H9 (cell line): Measurements from ENCODE around the gene SYVN1. TPM values are rescaled to one million over a fixed set of nuclear protein-coding genes. Genes with fewer than 3 reads are reported as not detected.
A peak's percentile ranks its signal among the peaks of the same experiment; 100 is the strongest.

Experiments used
- DNase-seq: peaks from one replicate; pipeline ENCODE4 v3.0.0-alpha.2; 2017
- H2AFZ ChIP-seq: one replicate; pipeline ENCODE4 v1.6.1; 2013; ENCODE audit warnings: mild to moderate bottlenecking, low read length, control low read depth, moderate library complexity
- H2AK5ac ChIP-seq: 2 replicates; pipeline ENCODE4 v1.6.1; 2013; ENCODE audit warnings: low read length, control low read depth, mixed read lengths; ENCODE audit not compliant: insufficient read length
- H2BK120ac ChIP-seq: one replicate; pipeline ENCODE4 v1.6.1; 2013; ENCODE audit warnings: low read depth, mild to moderate bottlenecking, low read length, control low read depth, inconsistent platforms; ENCODE audit not compliant: poor library complexity, severe bottlenecking
- H2BK12ac ChIP-seq: 2 replicates; pipeline ENCODE4 v1.6.1; 2013; ENCODE audit warnings: low read length, control low read depth, mixed read lengths, low read depth; ENCODE audit not compliant: insufficient read length
- H2BK15ac ChIP-seq: 2 replicates; pipeline ENCODE4 v1.6.1; 2013; ENCODE audit warnings: low read depth, low read length, control low read depth
- H2BK20ac ChIP-seq: one replicate; pipeline ENCODE4 v1.6.1; 2013; ENCODE audit warnings: low read depth, mild to moderate bottlenecking, low read length, control low read depth, inconsistent platforms; ENCODE audit not compliant: poor library complexity, severe bottlenecking
- H2BK5ac ChIP-seq: 2 replicates; pipeline ENCODE4 v1.6.1; 2013; ENCODE audit warnings: low read length, control low read depth, mixed read lengths; ENCODE audit not compliant: insufficient read length
- H3K14ac ChIP-seq: 2 replicates; pipeline ENCODE4 v1.6.1; 2013; ENCODE audit warnings: low read length, control low read depth; ENCODE audit not compliant: insufficient read depth
- H3K18ac ChIP-seq: 2 replicates; pipeline ENCODE4 v1.6.1; 2013; ENCODE audit warnings: low read depth, mild to moderate bottlenecking, mixed read lengths, low read length, control low read depth; ENCODE audit not compliant: insufficient read length
- H3K23ac ChIP-seq: 2 replicates; pipeline ENCODE4 v1.6.1; 2013; ENCODE audit warnings: low read length, control low read depth, mixed read lengths, low read depth; ENCODE audit not compliant: insufficient read length
- H3K23me2 ChIP-seq: 2 replicates; pipeline ENCODE4 v1.6.1; 2013; ENCODE audit warnings: low read depth, mild to moderate bottlenecking, mixed read lengths, low read length, control low read depth; ENCODE audit not compliant: insufficient read length, poor library complexity, severe bottlenecking
- H3K27ac ChIP-seq: 2 replicates; pipeline ENCODE4 v1.5.1; 2013; ENCODE audit warnings: low read length, control low read depth, mixed read lengths, low read depth; ENCODE audit not compliant: insufficient read length
- H3K27me3 ChIP-seq: 2 replicates; pipeline ENCODE4 v1.6.1; 2013; ENCODE audit warnings: low read length, control low read depth, inconsistent platforms; ENCODE audit not compliant: insufficient read depth
- H3K4ac ChIP-seq: 2 replicates; pipeline ENCODE4 v1.6.1; 2013; ENCODE audit warnings: low read depth, mild to moderate bottlenecking, control low read depth, inconsistent platforms, low read length, moderate library complexity
- H3K4me1 ChIP-seq: 2 replicates; pipeline ENCODE4 v1.6.1; 2013; ENCODE audit warnings: low read length, control low read depth, inconsistent platforms; ENCODE audit not compliant: insufficient read depth
- H3K4me2 ChIP-seq: 2 replicates; pipeline ENCODE4 v1.6.1; 2013; ENCODE audit warnings: low read length, control low read depth, mixed read lengths; ENCODE audit not compliant: insufficient read length, insufficient read depth
- H3K56ac ChIP-seq: 2 replicates; pipeline ENCODE4 v1.6.1; 2013; ENCODE audit warnings: low read depth, mild to moderate bottlenecking, mixed read lengths, low read length, control low read depth; ENCODE audit not compliant: insufficient read length
- H3K79me1 ChIP-seq: 2 replicates; pipeline ENCODE4 v1.6.1; 2013; ENCODE audit warnings: low read depth, mild to moderate bottlenecking, moderate library complexity, low read length, control low read depth, inconsistent platforms; ENCODE audit not compliant: insufficient read depth, poor library complexity, severe bottlenecking
- H3K79me2 ChIP-seq: 2 replicates; pipeline ENCODE4 v1.6.1; 2013; ENCODE audit warnings: low read length, control low read depth, inconsistent platforms; ENCODE audit not compliant: insufficient read depth
- H3K9ac ChIP-seq: 2 replicates; pipeline ENCODE4 v1.6.1; 2013; ENCODE audit warnings: low read length, control low read depth, mixed read lengths; ENCODE audit not compliant: insufficient read length; ENCODE audit errors: extremely low read depth
- H3K9me3 ChIP-seq: one replicate; pipeline ENCODE4 v1.6.1; 2013; ENCODE audit warnings: low read depth, low read length, inconsistent platforms; ENCODE audit not compliant: control insufficient read depth
- H3T11ph ChIP-seq: one replicate; pipeline ENCODE4 v1.6.1; 2013; ENCODE audit warnings: mild to moderate bottlenecking, low read length, control low read depth, inconsistent platforms
- H4K20me1 ChIP-seq: one replicate; pipeline ENCODE4 v1.6.1; 2013; ENCODE audit not compliant: control insufficient read depth, insufficient read length, insufficient read depth
- H4K5ac ChIP-seq: 2 replicates; pipeline ENCODE4 v1.6.1; 2013; ENCODE audit warnings: low read depth, mild to moderate bottlenecking, mixed read lengths, low read length, control low read depth; ENCODE audit not compliant: insufficient read length
- H4K8ac ChIP-seq: replicated peaks from 2 replicates; pipeline ENCODE4 v1.6.1; 2013; ENCODE audit warnings: low read length, control low read depth, mixed read lengths, low read depth; ENCODE audit not compliant: insufficient read length
- H4K91ac ChIP-seq: 2 replicates; pipeline ENCODE4 v1.6.1; 2013; ENCODE audit warnings: low read depth, mild to moderate bottlenecking, moderate library complexity, mixed read lengths, low read length, control low read depth; ENCODE audit not compliant: insufficient read length
- H3K27ac Mint-ChIP-seq, 3 experiments: 2 replicates in 2 of 3; 3 replicates in 1 of 3; pipeline ENCODE4 v1.8.0; 2020 to 2021; ENCODE audit warnings: mixed read lengths in 3 of 3, mild to moderate bottlenecking in 1 of 3, moderate library complexity in 1 of 3
- H3K27me3 Mint-ChIP-seq: 2 replicates; pipeline ENCODE4 v1.8.0; 2021; ENCODE audit warnings: low read depth, mild to moderate bottlenecking, moderate library complexity, mixed read lengths
- H3K36me3 Mint-ChIP-seq, 3 experiments: 2 replicates in 2 of 3; 3 replicates in 1 of 3; pipeline ENCODE4 v1.8.0; 2020 to 2021; ENCODE audit warnings: low read depth in 3 of 3, mixed read lengths in 3 of 3; ENCODE audit not compliant: insufficient read depth in 1 of 3
- H3K4me1 Mint-ChIP-seq, 2 experiments: 2 replicates each; pipeline ENCODE4 v1.8.0; 2020; ENCODE audit warnings: mixed read lengths in 2 of 2
- H3K4me3 Mint-ChIP-seq, 2 experiments: 2 replicates in 1 of 2; 3 replicates in 1 of 2; pipeline ENCODE4 v1.8.0; 2020 to 2021; ENCODE audit warnings: mild to moderate bottlenecking in 2 of 2, mixed read lengths in 2 of 2, moderate library complexity in 1 of 2
- H3K9me3 Mint-ChIP-seq, 2 experiments: 2 replicates in 1 of 2; 3 replicates in 1 of 2; pipeline ENCODE4 v1.8.0; 2020; ENCODE audit warnings: mild to moderate bottlenecking in 2 of 2, mixed read lengths in 2 of 2, moderate library complexity in 1 of 2
- CTCF ChIP-seq: fragments of 200-600 bp; sonication (generic); conservative IDR thresholded peaks from 3 replicates; pipeline ENCODE4 v1.8.0; 2021; ENCODE audit warnings: antibody characterized with exemption, mild to moderate bottlenecking
- WGBS: extraction: QIAGEN DNeasy Blood & Tissue Kit; methylation state at CpG from one replicate; pipeline ENCODE4 v1.1.7; 2013; ENCODE audit warnings: missing lambda C conversion rate, low lambda C conversion rate, mixed read lengths; ENCODE audit not compliant: insufficient read length; ENCODE audit errors: extremely low coverage; 5-methylcytosine and 5-hydroxymethylcytosine counted together
- total RNA-seq: library from RNA; stranded (reverse); gene quantifications from 2 replicates; pipeline ENCODE4 v1.2.1, GENCODE V29; 2021

SYVN1 gene
- total RNA-seq, 1 experiment from 2014 or later, result 31.6 TPM

DNA sequence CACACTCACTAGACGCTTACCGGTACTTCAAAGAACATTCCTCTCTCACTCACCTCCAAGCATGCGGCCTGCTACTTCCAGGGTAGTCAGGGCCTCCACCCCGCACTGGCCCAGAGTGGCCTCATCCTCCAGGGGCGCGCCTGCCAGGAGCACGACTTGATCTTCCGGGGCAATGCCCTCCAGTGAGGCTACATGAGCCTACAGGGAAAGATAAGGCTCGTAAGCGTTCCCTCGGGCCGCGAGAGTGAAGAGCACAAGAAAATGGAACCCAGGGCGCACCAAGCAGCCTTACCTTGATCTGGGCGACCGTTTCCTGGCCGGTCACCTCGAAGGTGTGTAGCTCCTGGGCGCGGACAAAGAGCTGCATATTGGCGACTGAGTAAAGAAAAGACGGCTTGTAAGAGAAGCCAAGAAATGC, 12.9 kb downstream of the SYVN1 start:
- H2BK20ac ChIP-seq, result no peak overlapping the region
- peak overlapping the region; percentile 63 for H3K18ac ChIP-seq
- H3K4me1 ChIP-seq, result no peaks in the 10 kb centered on the region
- no peaks in the 10 kb centered on the region for H3K27me3 ChIP-seq
- peak overlapping the region; percentile 99 to 100 (median 100) for H3K27ac Mint-ChIP-seq
- no peak overlapping the region for H4K8ac ChIP-seq
- H2BK15ac ChIP-seq, result no peak overlapping the region
- H4K5ac ChIP-seq, result peak overlapping the region; percentile 54
- no CpG with 5 or more reads among the region's 22 CpGs for WGBS
- no peaks in the 10 kb centered on the region for H4K20me1 ChIP-seq
- no peak overlapping the region for H3K27ac ChIP-seq
- no peak overlapping the region; the same call in 1 of the 2 replicates for H3K4ac ChIP-seq
- peak overlapping the region; percentile 100 for H3K4me3 Mint-ChIP-seq
- no peak overlapping the region for H2AK5ac ChIP-seq
- H3K27me3 Mint-ChIP-seq, result peaks cover 1% of the 10 kb centered on the region; the same call in 1 of the 2 replicates
- no peak overlapping the region for H2BK120ac ChIP-seq
- H2BK12ac ChIP-seq, result no peak overlapping the region
- peak overlapping the region; percentile 81 for H3K4me2 ChIP-seq
- no peak overlapping the region for H3T11ph ChIP-seq
- no peak for DNase-seq
- H3K9me3 ChIP-seq, result no peaks in the 10 kb centered on the region
- no peaks in the 10 kb centered on the region for H3K9me3 Mint-ChIP-seq
- no peak overlapping the region for H2BK5ac ChIP-seq
- H3K79me1 ChIP-seq, result peaks cover 5% of the 10 kb centered on the region
- H3K36me3 Mint-ChIP-seq, result peaks cover 35 to 71% (median 62%) of the 10 kb centered on the region in 3 experiments
- H3K23ac ChIP-seq, result no peak overlapping the region
- peak overlapping the region; percentile 88 for H3K9ac ChIP-seq
- H3K23me2 ChIP-seq, result peaks cover 12% of the 10 kb centered on the region
- peak overlapping the region; percentile 94 for H3K14ac ChIP-seq
- peaks cover 6 to 20% of the 10 kb centered on the region in 2 experiments for H3K4me1 Mint-ChIP-seq
- no peak overlapping the region for H4K91ac ChIP-seq
- peak overlapping the region; percentile 23 for H3K56ac ChIP-seq
- TF ChIP-seq CTCF, result no peak; the same call in 2 of the 3 replicates
- peaks cover 9% of the 10 kb centered on the region; the same call in 1 of the 2 replicates for H3K79me2 ChIP-seq
- no peak overlapping the region for H2AFZ ChIP-seq
